HepG2 (cell line): ENCODE results near the gene TUFM. TPM values are rescaled to one million over a fixed set of nuclear protein-coding genes. Genes with fewer than 3 reads are reported as not detected.

Experiments
- AKAP8 ChIP-seq: sonication (generic); formaldehyde crosslinking; IDR thresholded peaks from 2 replicates; pipeline ENCODE4 v1.5.1; 2020; ENCODE audit warnings: mild to moderate bottlenecking, missing genetic modification reagents
- ATAD3A ChIP-seq: sonication (generic); formaldehyde crosslinking; IDR thresholded peaks from 2 replicates; pipeline ENCODE4 v1.4.0; 2020; ENCODE audit warnings: missing genetic modification reagents
- FOXA3 ChIP-seq: IDR thresholded peaks from 2 replicates; pipeline ENCODE4 v1.6.1; 2016; ENCODE audit warnings: missing genetic modification reagents, missing compliant biosample characterization
- FOXO1 ChIP-seq: sonication (generic); formaldehyde crosslinking; IDR thresholded peaks from 2 replicates; pipeline ENCODE4 v1.4.0; 2020; ENCODE audit warnings: missing genetic modification reagents
- HNRNPLL ChIP-seq: fragments of 200-400 bp; formaldehyde crosslinking; IDR thresholded peaks from 2 replicates; pipeline ENCODE4 v1.6.1; 2017; ENCODE audit warnings: mild to moderate bottlenecking, low read depth, low read length; ENCODE audit not compliant: poor library complexity, severe bottlenecking
- JARID2 ChIP-seq: sonication (generic); formaldehyde crosslinking; IDR thresholded peaks from 2 replicates; pipeline ENCODE4 v1.8.1; 2023; ENCODE audit warnings: missing genetic modification reagents, inconsistent platforms; ENCODE audit not compliant: insufficient replicate concordance
- JUNB ChIP-seq: sonication (generic); formaldehyde crosslinking; IDR thresholded peaks from 2 replicates; pipeline ENCODE4 v1.8.0; 2022; ENCODE audit warnings: missing genetic modification reagents, mild to moderate bottlenecking, borderline replicate concordance
- KMT2A ChIP-seq: sonication (generic); formaldehyde crosslinking; IDR thresholded peaks from 2 replicates; pipeline ENCODE4 v1.4.0; 2020; ENCODE audit warnings: missing genetic modification reagents
- RXRA ChIP-seq: sonication (generic); formaldehyde crosslinking; IDR thresholded peaks from 2 replicates; pipeline ENCODE4 v1.5.1; 2020; ENCODE audit warnings: missing genetic modification reagents
- TGIF2 ChIP-seq: IDR thresholded peaks from 2 replicates; pipeline ENCODE4 v1.6.1; 2016; ENCODE audit warnings: control low read depth, missing compliant biosample characterization
- ZNF468 ChIP-seq: sonication (generic); formaldehyde crosslinking; IDR thresholded peaks from 2 replicates; pipeline ENCODE4 v1.8.0; 2022; ENCODE audit warnings: mild to moderate bottlenecking, moderate library complexity, missing genetic modification reagents
- ZNF7 ChIP-seq: IDR thresholded peaks from 2 replicates; pipeline ENCODE4 v1.6.1; 2016; ENCODE audit warnings: missing biosample characterization, missing genetic modification reagents
- polyA plus RNA-seq, 8 experiments: library from polyadenylated mRNA; depleted of rRNA in 3 of 8; stranded (reverse) in 7 of 8; unstranded in 1 of 8; fragments of >200 nt; fragmentation: Illumina TruSeq in 4 of 8; extraction: Trizol in 4 of 8; gene quantifications; 2 replicates each; pipeline versions ENCODE4 v1.2.1 to v1.2.3, GENCODE V29; 2011 to 2016; ENCODE audit warnings: low read depth in 4 of 8, missing spikeins in 1 of 8, mixed read lengths in 1 of 8; ENCODE audit not compliant: insufficient read depth in 1 of 8
- total RNA-seq, 5 experiments: library from RNA; depleted of rRNA; stranded (reverse); fragments of >200 nt; fragmentation: Illumina TruSeq; extraction: Trizol; gene quantifications; 2 replicates each; pipeline ENCODE4 v1.2.3, GENCODE V29; 2016; ENCODE audit warnings: low read depth in 1 of 5
- TF ChIP-seq, protein P1 (sequence below): sonication (generic); formaldehyde crosslinking; IDR thresholded peaks from 2 replicates; pipeline ENCODE4 v1.4.0; 2020; ENCODE audit warnings: mild to moderate bottlenecking, missing genetic modification reagents
- TF ChIP-seq, protein P2 (sequence below): sonication (generic); formaldehyde crosslinking; conservative IDR thresholded peaks from 2 replicates; pipeline ENCODE4 v1.4.0; 2020; ENCODE audit warnings: missing genetic modification reagents
- TF ChIP-seq, protein P3 (sequence below): sonication (generic); formaldehyde crosslinking; IDR thresholded peaks from 2 replicates; pipeline ENCODE4 v1.4.0; 2020; ENCODE audit warnings: missing genetic modification reagents
- TF ChIP-seq, protein P4 (sequence below): sonication (generic); formaldehyde crosslinking; IDR thresholded peaks from 2 replicates; pipeline ENCODE4 v1.8.1; 2023; ENCODE audit warnings: missing genetic modification reagents, mild to moderate bottlenecking, borderline replicate concordance
- TF ChIP-seq, protein P5 (sequence below): sonication (generic); formaldehyde crosslinking; IDR thresholded peaks from 2 replicates; pipeline ENCODE4 v1.5.0; 2020; ENCODE audit warnings: mild to moderate bottlenecking, low read depth, missing genetic modification reagents, borderline replicate concordance

TUFM gene
- total and polyA plus RNA-seq, 2 of the 13 experiments (the other 11 are each of a cell fraction or from before 2014, with no cell fraction given): 206 to 298 TPM

DNA sequence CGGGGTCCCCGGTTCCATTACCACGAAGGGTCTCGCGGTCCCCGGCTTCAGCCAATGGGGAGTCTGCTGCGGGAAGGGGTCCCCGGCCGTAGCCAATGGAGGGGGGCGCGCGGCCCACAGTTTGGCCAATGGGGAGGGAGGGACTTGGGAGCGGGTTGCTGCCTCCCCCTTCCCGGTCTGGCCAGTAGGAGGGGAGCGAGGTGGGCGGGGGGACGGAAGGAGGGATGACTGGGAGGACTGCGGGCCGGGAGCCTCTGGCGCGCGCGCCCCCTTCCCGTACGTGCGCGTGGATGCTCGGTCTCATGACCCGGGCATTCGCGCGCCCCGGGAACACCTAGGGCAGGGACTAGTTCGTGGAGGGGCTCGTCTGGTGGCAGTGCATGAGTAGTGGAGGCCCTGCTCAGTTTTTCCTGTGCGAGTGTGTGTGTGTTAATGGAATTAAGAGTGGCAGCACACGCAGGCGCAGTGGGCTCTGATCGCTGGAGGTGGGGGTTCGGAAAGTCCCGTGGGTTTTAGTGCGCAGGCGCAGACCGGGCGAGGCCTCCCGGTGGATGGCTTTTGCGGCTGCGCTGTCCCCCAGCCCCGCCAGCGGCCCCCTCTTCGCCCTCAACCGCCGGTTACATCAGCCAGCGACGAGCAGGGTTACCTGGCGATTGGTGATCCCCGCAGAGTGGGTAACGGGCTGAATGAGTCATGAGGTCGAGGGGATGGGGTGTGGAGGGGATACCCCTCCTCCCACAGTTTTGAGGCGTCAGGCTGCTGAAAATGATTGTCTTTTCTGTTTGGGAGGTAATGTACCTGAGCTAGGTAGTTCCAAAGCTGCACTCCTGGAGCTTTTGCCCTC, 22.1 kb downstream of the TUFM start (continued):
- TF ChIP-seq, protein P1, sequence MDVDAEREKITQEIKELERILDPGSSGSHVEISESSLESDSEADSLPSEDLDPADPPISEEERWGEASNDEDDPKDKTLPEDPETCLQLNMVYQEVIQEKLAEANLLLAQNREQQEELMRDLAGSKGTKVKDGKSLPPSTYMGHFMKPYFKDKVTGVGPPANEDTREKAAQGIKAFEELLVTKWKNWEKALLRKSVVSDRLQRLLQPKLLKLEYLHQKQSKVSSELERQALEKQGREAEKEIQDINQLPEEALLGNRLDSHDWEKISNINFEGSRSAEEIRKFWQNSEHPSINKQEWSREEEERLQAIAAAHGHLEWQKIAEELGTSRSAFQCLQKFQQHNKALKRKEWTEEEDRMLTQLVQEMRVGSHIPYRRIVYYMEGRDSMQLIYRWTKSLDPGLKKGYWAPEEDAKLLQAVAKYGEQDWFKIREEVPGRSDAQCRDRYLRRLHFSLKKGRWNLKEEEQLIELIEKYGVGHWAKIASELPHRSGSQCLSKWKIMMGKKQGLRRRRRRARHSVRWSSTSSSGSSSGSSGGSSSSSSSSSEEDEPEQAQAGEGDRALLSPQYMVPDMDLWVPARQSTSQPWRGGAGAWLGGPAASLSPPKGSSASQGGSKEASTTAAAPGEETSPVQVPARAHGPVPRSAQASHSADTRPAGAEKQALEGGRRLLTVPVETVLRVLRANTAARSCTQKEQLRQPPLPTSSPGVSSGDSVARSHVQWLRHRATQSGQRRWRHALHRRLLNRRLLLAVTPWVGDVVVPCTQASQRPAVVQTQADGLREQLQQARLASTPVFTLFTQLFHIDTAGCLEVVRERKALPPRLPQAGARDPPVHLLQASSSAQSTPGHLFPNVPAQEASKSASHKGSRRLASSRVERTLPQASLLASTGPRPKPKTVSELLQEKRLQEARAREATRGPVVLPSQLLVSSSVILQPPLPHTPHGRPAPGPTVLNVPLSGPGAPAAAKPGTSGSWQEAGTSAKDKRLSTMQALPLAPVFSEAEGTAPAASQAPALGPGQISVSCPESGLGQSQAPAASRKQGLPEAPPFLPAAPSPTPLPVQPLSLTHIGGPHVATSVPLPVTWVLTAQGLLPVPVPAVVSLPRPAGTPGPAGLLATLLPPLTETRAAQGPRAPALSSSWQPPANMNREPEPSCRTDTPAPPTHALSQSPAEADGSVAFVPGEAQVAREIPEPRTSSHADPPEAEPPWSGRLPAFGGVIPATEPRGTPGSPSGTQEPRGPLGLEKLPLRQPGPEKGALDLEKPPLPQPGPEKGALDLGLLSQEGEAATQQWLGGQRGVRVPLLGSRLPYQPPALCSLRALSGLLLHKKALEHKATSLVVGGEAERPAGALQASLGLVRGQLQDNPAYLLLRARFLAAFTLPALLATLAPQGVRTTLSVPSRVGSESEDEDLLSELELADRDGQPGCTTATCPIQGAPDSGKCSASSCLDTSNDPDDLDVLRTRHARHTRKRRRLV (CRISPR knock-in tag): no peak
- no peak for TF ChIP-seq JARID2
- TF ChIP-seq, protein P2, sequence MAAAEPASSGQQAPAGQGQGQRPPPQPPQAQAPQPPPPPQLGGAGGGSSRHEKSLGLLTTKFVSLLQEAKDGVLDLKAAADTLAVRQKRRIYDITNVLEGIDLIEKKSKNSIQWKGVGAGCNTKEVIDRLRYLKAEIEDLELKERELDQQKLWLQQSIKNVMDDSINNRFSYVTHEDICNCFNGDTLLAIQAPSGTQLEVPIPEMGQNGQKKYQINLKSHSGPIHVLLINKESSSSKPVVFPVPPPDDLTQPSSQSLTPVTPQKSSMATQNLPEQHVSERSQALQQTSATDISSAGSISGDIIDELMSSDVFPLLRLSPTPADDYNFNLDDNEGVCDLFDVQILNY (CRISPR knock-in tag): peak; percentile 74; the same call in 1 of the 2 replicates
- TF ChIP-seq TGIF2 (CRISPR knock-in tag): 0 out of 2 replicates have a peak, but pooled peaks have one; percentile 8
- TF ChIP-seq, protein P3, sequence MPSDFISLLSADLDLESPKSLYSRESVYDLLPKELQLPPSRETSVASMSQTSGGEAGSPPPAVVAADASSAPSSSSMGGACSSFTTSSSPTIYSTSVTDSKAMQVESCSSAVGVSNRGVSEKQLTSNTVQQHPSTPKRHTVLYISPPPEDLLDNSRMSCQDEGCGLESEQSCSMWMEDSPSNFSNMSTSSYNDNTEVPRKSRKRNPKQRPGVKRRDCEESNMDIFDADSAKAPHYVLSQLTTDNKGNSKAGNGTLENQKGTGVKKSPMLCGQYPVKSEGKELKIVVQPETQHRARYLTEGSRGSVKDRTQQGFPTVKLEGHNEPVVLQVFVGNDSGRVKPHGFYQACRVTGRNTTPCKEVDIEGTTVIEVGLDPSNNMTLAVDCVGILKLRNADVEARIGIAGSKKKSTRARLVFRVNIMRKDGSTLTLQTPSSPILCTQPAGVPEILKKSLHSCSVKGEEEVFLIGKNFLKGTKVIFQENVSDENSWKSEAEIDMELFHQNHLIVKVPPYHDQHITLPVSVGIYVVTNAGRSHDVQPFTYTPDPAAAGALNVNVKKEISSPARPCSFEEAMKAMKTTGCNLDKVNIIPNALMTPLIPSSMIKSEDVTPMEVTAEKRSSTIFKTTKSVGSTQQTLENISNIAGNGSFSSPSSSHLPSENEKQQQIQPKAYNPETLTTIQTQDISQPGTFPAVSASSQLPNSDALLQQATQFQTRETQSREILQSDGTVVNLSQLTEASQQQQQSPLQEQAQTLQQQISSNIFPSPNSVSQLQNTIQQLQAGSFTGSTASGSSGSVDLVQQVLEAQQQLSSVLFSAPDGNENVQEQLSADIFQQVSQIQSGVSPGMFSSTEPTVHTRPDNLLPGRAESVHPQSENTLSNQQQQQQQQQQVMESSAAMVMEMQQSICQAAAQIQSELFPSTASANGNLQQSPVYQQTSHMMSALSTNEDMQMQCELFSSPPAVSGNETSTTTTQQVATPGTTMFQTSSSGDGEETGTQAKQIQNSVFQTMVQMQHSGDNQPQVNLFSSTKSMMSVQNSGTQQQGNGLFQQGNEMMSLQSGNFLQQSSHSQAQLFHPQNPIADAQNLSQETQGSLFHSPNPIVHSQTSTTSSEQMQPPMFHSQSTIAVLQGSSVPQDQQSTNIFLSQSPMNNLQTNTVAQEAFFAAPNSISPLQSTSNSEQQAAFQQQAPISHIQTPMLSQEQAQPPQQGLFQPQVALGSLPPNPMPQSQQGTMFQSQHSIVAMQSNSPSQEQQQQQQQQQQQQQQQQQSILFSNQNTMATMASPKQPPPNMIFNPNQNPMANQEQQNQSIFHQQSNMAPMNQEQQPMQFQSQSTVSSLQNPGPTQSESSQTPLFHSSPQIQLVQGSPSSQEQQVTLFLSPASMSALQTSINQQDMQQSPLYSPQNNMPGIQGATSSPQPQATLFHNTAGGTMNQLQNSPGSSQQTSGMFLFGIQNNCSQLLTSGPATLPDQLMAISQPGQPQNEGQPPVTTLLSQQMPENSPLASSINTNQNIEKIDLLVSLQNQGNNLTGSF (CRISPR knock-in tag): peak; percentile 82
- TF ChIP-seq ATAD3A: no peak
- TF ChIP-seq, protein P4, sequence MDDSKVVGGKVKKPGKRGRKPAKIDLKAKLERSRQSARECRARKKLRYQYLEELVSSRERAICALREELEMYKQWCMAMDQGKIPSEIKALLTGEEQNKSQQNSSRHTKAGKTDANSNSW (CRISPR knock-in tag): peak; percentile 48
- no peak for TF ChIP-seq ZNF468
- TF ChIP-seq KMT2A (CRISPR knock-in tag): peak; percentile 19; the same call in 1 of the 2 replicates
- no peak for TF ChIP-seq ZNF7 (CRISPR knock-in tag)
- no peak for TF ChIP-seq JUNB (CRISPR knock-in tag)
- TF ChIP-seq, protein P5, sequence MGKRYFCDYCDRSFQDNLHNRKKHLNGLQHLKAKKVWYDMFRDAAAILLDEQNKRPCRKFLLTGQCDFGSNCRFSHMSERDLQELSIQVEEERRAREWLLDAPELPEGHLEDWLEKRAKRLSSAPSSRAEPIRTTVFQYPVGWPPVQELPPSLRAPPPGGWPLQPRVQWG (CRISPR knock-in tag): no peak
- TF ChIP-seq AKAP8 (CRISPR knock-in tag): peak; percentile 95
- TF ChIP-seq HNRNPLL: peak; percentile 55
- peak; percentile 80 for TF ChIP-seq RXRA (CRISPR knock-in tag)
- peak; percentile 56; the same call in 1 of the 2 replicates for TF ChIP-seq FOXO1 (CRISPR knock-in tag)
- peak; percentile 58 for TF ChIP-seq FOXA3 (CRISPR knock-in tag)
